ENCODE data around the gene UBR4.

The UBR4 gene

DNA sequence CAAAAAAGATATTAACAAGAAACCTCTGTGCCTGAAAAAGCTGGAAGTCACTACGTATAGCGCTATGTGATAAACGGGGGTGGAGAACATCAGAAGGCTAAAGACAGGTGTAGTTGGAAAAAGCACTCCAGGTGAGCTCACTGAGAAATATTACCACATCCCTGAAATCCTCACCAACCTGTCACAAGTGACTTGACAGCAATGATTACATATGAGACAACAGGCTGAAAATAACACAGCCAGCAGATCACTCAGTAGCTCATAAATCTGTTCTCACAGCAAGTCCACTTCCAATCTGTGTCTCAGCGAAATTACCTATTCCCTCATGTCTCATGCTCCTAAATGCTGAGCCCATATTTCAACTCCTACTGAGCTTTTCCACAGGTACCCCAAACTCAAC is 120.5 kb downstream of the UBR4 start:
- DNase-seq (ENCODE audit: low read depth): no peak

DNA sequence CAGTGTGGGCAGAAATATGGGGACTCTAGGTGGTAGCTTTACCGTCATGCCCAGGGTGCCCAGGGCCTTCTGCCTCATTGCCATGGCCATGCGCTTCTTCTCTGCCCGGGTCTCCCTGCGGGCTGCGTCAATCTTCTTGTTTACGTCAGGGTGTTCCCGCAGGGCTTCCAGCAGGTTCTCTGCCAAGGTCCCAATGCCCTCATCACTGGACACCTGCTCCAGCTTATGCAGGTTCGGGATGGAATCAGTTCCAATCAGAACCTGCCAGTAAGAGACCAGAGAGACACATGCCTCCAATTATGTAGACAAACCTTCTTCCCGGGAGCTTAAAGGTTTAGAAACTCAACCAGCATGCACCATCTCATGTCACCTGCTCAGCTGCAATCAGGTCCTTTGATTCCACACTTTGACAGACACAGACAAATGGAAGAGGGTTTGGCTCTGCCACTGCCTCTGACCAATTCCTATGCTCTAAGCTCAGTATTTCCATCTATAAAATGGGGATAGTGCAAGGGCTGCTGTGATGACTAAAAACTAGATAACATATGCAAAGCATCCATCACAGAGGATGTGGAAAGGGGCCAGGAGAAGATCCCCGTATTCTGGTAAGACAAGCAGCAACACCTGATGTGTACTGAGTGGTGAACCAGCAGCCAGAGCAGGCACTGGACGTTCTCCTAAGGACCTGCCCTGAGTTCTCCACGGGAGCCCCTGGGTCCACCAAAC is 121.2 kb downstream of the UBR4 start:
- DNase-seq (ENCODE audit: low read depth): no peak

DNA sequence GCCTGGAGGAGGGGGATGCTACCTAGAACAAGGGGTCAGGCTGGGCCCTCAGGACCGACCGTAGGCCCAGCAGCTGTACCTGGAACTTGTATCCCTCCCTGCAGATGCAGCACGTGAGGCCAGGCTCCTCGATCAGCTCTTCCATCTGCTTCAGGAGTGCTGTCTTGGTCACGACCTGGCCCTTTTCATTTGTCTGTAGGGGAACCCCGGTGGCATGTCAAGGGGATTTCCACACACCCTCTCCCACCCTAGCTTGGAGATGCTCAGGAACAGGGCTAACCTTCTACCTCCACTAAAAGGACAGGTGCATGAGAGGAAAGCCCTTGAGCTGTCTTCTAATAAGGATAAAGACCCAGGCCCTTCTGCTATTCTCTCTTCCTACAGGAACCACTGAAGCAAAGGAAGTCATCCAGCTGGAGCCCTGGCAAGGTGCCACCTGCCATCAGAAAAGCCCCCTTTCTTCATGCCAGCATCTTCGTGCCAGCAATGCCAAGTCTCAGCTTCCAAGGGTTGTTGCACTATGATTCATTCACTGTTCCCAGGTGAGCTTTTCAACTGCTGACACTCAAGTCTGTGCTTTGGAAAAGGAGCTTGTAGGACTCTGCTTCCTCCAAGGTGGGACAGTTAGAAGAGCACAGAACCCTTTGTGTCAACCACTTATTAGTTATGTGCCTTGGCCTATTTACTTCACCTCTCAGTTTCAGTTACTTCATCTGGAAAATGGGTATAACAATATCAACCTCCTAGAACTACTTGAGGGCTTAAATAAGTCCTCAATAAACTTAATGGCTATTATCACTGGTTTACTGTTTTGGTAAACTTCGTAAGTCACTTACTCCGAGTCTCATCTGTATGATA is 122.1 kb downstream of the UBR4 start:
- DNase-seq (ENCODE audit: low read depth): no peak

DNA sequence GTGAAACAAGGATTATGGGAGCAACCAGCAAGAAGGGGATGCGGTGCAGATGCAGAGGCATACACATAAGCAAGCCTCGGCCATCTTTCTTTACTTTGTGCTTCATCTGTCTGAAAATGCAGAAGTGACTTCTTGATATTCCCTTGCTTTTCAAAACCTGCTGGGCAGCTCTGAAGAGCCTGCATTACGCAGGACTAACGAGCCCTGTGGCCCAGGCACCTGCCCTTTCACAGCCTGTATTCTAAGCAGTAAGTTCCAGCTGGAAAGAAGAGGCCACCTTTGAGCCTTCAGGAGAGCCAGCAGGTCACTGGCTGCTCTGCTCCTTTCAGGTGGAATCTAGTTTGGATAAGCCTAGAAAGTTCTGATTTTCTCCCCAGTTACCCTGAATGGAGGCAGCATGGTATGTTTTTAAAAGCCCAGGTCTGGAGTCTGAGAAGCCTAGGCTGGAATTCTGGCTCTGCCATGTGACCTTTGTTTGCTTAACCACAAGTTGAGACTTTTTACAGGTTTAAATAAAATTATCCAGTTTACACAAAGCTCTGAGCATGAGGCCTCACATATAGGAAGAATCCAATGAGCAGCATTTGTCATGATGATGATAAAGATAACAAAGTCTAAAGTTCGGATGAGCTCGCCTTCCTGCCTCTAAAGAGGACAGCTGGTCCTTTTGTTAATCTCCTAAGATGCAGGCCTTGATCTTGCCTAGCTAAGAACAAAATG is 122.9 kb downstream of the UBR4 start:
- DNase-seq (ENCODE audit: low read depth): no peak

GRCh38 chr1:19086176-19086875 is 123.7 kb downstream of the UBR4 start:
- no peak for DNase-seq (ENCODE audit: low read depth)

DNA sequence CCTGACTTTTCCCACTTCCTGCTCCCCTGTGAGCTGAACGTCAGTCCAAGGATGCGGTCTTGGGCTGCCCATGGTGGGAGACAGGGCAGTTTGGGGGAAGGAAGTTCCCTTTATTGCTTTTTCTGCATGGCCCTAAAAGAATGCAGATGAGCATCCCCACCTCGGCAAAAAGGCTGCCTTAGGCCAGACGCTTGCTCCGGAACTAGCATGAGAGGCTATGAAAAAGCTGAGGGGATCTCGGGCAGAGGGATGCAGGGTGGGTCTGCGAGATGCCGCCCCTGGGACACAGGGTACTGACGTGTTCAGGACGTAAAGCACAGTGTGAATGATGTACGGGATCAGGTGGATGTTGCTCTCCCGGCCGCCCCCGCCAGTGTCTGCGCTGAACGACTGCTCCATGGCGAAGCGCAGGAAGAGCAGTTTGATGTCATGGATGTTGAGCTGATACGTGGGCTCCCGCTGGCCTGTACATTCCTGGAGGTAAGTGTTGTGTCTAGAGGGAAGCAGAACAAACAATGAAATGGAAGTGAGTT is 125.8 kb downstream of the UBR4 start:
- DNase-seq (ENCODE audit: low read depth): no peak

- no peak for DNase-seq (ENCODE audit: low read depth)
Measured at GRCh38 chr1:19083081-19083480, 127.0 kb downstream of the UBR4 start.

DNA sequence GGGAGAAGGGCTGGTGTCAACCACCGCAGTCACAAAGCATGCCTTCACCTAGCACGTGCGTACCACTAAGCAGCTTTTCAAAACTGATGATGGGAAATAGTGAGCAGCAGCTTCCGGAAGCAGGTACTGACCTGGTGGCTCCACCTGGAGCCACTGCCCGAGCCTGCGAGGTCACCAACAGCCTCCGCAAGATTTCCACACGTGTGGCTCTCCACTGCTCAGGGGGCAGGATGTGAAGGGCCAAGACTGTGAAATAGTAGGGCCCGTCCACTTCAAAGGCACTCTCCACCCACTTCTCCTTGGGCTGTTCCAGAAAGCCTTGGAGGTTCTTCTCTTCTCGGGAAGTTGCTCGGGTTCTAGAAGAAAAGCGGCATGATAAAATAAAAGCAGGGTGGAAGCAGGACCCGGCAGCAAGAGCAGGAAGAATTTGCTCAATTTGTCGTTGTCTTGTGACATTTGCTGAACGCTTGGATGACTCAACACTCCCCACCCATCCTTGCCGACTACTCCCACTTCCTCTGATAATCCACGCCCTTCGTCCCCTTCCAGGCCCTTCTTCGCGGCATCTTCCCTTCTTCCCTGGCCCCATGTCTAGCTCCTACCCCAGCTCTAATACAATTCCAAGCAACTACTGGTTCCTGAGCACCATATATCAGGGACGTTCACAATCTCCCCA is 128.7 kb downstream of the UBR4 start:
- DNase-seq (ENCODE audit: low read depth): peak; percentile 44

DNA sequence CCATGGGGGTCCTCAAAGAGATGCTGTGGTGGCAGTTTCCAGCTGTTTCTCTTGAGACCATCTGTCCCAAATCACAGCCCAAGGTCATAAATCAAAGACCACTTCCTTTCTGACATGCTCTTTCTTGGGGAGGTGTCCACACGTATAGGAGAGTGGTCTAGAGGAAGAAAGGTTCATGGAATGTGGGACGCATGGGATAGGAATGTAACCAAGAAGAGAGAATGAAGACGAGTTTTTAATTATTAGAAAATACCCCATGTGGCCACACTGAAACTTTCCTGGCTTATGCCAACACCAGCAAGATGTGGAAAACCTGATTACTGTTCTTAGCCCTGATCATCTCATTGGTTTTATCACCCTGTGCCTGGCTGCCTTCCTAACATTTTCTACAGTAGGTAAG is 129.3 kb downstream of the UBR4 start:
- no peak for DNase-seq (ENCODE audit: low read depth)

- DNase-seq (ENCODE audit: low read depth): no peak
Measured at GRCh38 chr1:19079541-19080472, 130.3 kb downstream of the UBR4 start.

- no peak for DNase-seq (ENCODE audit: low read depth)
Measured at GRCh38 chr1:19078536-19078935, 131.5 kb downstream of the UBR4 start.

DNA sequence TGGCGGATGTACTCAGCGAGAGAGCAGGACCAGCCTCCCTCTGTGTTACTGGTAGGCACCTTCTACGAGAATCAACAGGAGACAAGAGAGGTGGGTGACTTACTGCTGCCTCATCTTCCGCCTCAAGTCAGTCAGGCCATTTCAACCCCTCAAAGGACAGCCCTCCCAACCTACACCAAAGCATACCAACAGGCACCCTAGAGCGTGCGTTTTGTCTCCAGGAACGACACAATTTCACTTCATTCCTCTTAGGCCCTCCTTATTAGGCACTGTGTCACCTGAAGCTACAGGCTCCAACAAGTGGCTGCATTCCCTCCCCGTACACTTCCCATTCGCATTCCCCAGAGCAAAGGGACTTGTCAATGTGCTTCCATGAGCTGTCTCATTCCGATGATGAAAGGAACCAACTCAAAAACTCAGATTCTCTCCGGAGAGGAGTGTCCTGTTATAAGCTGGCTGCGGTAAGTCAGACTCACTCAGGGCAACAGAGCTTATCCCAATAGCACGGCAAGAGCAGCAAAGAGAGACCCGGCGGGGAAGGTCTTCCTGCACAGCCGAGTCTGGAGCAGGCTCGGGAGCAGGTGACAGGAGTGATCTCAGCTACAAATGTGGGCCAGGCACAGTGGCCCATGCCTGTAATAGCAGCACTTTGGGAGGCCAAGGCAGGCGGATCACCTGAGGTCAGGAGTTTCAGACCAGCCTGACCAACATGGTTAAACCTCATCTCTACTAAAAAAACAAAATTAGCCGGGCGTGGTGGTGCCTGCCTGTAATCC is 133.0 kb downstream of the UBR4 start:
- DNase-seq (ENCODE audit: low read depth): no peak

DNA sequence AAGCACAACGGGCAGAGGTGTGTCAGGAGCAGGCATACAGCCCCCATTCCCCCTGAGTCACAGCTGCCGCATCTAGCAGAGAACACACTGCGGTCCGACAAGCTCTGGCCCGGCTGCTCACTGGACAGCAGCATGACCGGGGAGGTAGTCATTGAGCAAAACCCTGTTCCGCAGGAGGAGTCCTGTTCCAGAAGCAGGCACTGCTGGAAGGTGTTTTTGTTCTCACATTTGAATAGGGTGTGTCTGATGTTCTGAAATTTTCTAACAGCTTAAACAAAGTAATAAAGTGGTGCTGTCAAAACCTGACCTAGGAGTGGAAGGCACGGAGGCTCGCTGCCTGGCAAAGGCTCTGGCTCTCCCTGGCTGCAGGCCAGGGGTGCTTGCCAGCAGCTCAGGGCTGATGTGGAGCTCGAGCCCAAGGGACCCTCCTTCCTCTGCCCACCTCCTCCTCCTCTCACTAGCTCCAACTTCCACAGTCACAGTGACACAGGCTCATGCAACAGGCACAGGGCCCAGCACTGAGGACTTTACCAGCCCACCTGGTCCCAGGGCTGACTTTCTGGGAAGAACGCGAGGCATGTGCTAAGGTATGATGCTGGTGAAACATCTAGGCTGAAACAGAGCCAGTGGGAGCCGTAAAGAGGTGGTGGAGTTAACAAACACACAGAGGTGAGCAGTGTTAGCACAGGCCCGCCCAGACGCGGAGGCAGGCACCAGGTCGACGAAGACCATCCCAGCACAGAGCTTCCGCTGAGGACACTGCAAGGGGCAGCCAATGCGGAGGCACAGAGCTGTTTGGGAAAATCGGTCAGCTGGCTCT is 135.0 kb downstream of the UBR4 start:
- DNase-seq (ENCODE audit: low read depth): no peak

- DNase-seq (ENCODE audit: low read depth): no peak
Measured at GRCh38 chr1:19074361-19074901, 135.6 kb downstream of the UBR4 start.

DNA sequence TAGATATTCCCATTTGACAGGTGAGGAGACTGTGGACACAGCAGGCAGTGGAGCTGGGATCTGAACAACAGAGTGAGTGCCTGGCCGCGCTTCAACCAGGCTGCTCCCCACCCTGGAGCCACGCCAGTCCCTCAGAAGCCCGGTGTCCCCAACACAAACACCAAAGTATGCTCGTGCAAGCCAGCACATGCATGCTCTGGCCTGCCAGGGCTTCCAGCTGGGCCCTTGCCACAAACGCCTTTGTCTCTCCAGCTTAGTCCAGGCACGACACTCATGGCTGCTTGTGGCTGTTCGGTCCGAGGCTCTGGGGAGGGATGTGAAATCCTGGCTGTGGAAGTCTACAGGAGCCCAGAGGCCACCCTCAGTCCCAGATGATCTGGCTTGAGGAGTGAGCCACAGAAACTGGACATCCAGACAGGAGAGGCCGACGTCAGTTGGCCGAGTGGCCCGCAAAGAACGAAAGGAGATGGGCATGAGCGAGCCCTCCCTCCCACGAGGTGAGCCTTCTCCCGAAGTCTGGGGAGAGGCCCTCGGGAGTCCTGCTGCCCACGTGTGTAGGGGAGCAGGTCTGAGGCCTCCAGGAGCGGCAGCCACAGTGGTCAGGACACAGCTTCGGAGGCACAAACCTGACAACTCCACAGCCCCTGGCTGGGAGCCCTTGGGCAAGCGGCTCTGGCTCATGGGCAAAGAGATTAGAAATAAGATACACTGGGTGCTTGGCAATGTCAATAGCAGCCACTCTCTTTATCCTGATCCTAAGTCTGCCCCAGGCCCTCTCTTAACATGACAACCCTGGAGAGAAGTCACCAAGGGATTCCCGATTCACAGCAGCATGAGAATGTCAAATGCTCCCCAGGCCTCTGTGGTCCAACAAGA is 136.5 kb downstream of the UBR4 start:
- DNase-seq (ENCODE audit: low read depth): no peak

GRCh38 chr1:19072285-19072981 is 137.6 kb downstream of the UBR4 start:
- no peak for DNase-seq (ENCODE audit: low read depth)

Measured in CMK (cell line).